SK-N-SH treated with all-trans-retinoic acid at 6 μM for 48 hours (cell line): ENCODE data around the gene SUPT3H.

Source experiments
- ATAC-seq: fragments of 200-7000 bp; cut with Tn5 transposase; 3 replicates; pipeline ENCODE4 v1.9.1; 2020; ENCODE audit warnings: mild to moderate bottlenecking, moderate library complexity
- BACH2 ChIP-seq: fragments of 250-450 bp; sonication (Bioruptor Pico); IDR thresholded peaks from 2 replicates; pipeline ENCODE4 v1.9.0; 2021; ENCODE audit warnings: mild to moderate bottlenecking, borderline replicate concordance
- CSDC2 ChIP-seq: fragments of 250-450 bp; sonication (Bioruptor Pico); IDR thresholded peaks from 2 replicates; pipeline ENCODE4 v1.5.0; 2020; ENCODE audit warnings: mild to moderate bottlenecking, moderate library complexity
- ESRRG ChIP-seq: fragments of 250-450 bp; sonication (Bioruptor Pico); IDR thresholded peaks from 2 replicates; pipeline ENCODE4 v1.6.1; 2021; ENCODE audit warnings: mild to moderate bottlenecking
- GLIS3 ChIP-seq: fragments of 250-450 bp; sonication (Bioruptor Pico); IDR thresholded peaks from 2 replicates; pipeline ENCODE4 v1.5.0; 2020; ENCODE audit warnings: mild to moderate bottlenecking, moderate library complexity
- ISL1 ChIP-seq: fragments of 250-450 bp; sonication (Bioruptor Pico); IDR thresholded peaks from 2 replicates; pipeline ENCODE4 v2.1.2; 2022; ENCODE audit warnings: mild to moderate bottlenecking, moderate library complexity
- PPARA ChIP-seq: fragments of 250-450 bp; sonication (Bioruptor Pico); IDR thresholded peaks from 2 replicates; pipeline ENCODE4 v1.5.0; 2020; ENCODE audit warnings: mild to moderate bottlenecking, borderline replicate concordance
- RARB ChIP-seq: fragments of 250-450 bp; sonication (Bioruptor Pico); IDR thresholded peaks from 2 replicates; pipeline ENCODE4 v1.8.0; 2021; ENCODE audit warnings: mild to moderate bottlenecking, moderate library complexity
- TCF4 ChIP-seq: fragments of 250-450 bp; sonication (Bioruptor Pico); IDR thresholded peaks from 2 replicates; pipeline ENCODE4 v1.8.0; 2021; ENCODE audit warnings: mild to moderate bottlenecking, moderate library complexity, borderline replicate concordance
- TOX ChIP-seq: fragments of 250-450 bp; sonication (Bioruptor Pico); IDR thresholded peaks from 2 replicates; pipeline ENCODE4 v1.8.0; 2021; ENCODE audit warnings: mild to moderate bottlenecking, moderate library complexity, borderline replicate concordance
- ZC3H10 ChIP-seq: fragments of 250-450 bp; sonication (Bioruptor Pico); IDR thresholded peaks from 2 replicates; pipeline ENCODE4 v1.5.1; 2021; ENCODE audit warnings: mild to moderate bottlenecking, moderate library complexity
- ZFP3 ChIP-seq: fragments of 250-450 bp; sonication (Bioruptor Pico); IDR thresholded peaks from 2 replicates; pipeline ENCODE4 v1.5.0; 2020; ENCODE audit warnings: mild to moderate bottlenecking, moderate library complexity
- ZFP30 ChIP-seq: fragments of 450-650 bp; formaldehyde crosslinking; IDR thresholded peaks from 2 replicates; pipeline ENCODE4 v1.5.0; 2022; ENCODE audit warnings: mild to moderate bottlenecking, moderate library complexity
- ZNF70 ChIP-seq: fragments of 450-650 bp; formaldehyde crosslinking; IDR thresholded peaks from 2 replicates; pipeline ENCODE4 v1.5.0; 2020; ENCODE audit warnings: mild to moderate bottlenecking, moderate library complexity
- ZNF8 ChIP-seq: fragments of 450-650 bp; formaldehyde crosslinking; IDR thresholded peaks from 2 replicates; pipeline ENCODE4 v1.5.0; 2020; ENCODE audit warnings: mild to moderate bottlenecking, moderate library complexity
- TF ChIP-seq, protein P1 (sequence below): fragments of 250-450 bp; sonication (Bioruptor Pico); IDR thresholded peaks from 2 replicates; pipeline ENCODE4 v1.5.1; 2021; ENCODE audit warnings: mild to moderate bottlenecking, moderate library complexity
- TF ChIP-seq, protein P2 (sequence below): fragments of 250-450 bp; sonication (Bioruptor Pico); IDR thresholded peaks from 2 replicates; pipeline ENCODE4 v1.8.0; 2020; ENCODE audit warnings: mild to moderate bottlenecking, moderate library complexity, borderline replicate concordance
- TF ChIP-seq, protein P3 (sequence below): fragments of 250-450 bp; sonication (Bioruptor Pico); IDR thresholded peaks from 2 replicates; pipeline ENCODE4 v1.8.0; 2021; ENCODE audit warnings: low read depth, mild to moderate bottlenecking, moderate library complexity, borderline replicate concordance
- TF ChIP-seq, protein P4 (sequence below): fragments of 250-450 bp; sonication (Bioruptor Pico); IDR thresholded peaks from 2 replicates; pipeline ENCODE4 v1.5.0; 2020; ENCODE audit warnings: mild to moderate bottlenecking, moderate library complexity

SUPT3H gene

DNA sequence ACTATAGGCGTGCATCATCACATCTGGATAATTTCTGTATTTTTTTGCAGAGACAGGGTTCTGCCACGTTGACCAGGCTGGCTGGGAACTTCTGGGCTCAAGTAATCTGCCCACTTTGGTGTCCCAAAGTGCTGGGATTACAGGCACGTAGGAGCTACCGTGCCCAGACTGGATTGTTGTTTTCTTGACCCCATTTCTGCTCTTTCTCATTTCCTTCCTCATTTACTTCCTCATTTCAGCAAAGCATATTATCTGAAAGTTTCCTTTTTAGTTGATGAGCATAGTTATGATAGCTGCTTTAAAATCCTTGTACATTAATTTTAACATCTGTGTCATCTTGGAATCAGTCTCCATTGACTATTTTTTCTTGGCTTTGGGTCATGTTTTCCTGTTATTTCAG, 350.6 kb downstream of the SUPT3H start (continued):
- no peak for TF ChIP-seq ZFP3 (CRISPR knock-in tag)
- TF ChIP-seq, protein P1, sequence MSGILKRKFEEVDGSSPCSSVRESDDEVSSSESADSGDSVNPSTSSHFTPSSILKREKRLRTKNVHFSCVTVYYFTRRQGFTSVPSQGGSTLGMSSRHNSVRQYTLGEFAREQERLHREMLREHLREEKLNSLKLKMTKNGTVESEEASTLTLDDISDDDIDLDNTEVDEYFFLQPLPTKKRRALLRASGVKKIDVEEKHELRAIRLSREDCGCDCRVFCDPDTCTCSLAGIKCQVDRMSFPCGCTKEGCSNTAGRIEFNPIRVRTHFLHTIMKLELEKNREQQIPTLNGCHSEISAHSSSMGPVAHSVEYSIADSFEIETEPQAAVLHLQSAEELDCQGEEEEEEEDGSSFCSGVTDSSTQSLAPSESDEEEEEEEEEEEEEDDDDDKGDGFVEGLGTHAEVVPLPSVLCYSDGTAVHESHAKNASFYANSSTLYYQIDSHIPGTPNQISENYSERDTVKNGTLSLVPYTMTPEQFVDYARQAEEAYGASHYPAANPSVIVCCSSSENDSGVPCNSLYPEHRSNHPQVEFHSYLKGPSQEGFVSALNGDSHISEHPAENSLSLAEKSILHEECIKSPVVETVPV: no peak
- TF ChIP-seq, all 23 proteins: peak for 0

DNA sequence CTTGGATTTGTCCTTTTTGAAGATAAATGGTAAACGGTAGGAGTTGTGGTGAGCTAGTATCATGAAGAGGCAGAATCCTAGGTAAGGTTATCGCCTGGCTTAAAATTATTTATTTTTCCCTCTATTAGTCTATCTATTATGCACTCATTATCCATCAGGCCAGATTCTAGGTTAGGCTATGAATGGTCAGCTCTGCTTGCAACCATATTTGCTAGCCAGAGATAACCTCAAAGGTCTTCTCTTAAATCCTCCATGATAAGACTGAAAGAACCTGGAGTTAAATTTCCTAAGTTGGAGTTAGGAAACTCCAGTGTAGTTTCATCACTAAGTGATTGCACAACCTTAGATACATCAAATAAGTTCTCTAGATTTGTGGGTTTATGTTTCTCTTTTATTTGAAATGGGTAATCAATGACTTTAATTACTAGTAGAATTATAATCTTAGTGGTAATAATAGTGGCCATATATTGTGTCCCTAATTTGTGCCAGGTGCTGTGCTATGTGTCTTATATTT, 351.7 kb downstream of the SUPT3H start:
- no peak for ATAC-seq
- TF ChIP-seq ISL1: no peak
- no peak for TF ChIP-seq ZNF70
- TF ChIP-seq PPARA (CRISPR knock-in tag): no peak
- TF ChIP-seq, protein P2, sequence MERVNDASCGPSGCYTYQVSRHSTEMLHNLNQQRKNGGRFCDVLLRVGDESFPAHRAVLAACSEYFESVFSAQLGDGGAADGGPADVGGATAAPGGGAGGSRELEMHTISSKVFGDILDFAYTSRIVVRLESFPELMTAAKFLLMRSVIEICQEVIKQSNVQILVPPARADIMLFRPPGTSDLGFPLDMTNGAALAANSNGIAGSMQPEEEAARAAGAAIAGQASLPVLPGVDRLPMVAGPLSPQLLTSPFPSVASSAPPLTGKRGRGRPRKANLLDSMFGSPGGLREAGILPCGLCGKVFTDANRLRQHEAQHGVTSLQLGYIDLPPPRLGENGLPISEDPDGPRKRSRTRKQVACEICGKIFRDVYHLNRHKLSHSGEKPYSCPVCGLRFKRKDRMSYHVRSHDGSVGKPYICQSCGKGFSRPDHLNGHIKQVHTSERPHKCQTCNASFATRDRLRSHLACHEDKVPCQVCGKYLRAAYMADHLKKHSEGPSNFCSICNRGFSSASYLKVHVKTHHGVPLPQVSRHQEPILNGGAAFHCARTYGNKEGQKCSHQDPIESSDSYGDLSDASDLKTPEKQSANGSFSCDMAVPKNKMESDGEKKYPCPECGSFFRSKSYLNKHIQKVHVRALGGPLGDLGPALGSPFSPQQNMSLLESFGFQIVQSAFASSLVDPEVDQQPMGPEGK (CRISPR knock-in tag): no peak
- TF ChIP-seq, protein P3, sequence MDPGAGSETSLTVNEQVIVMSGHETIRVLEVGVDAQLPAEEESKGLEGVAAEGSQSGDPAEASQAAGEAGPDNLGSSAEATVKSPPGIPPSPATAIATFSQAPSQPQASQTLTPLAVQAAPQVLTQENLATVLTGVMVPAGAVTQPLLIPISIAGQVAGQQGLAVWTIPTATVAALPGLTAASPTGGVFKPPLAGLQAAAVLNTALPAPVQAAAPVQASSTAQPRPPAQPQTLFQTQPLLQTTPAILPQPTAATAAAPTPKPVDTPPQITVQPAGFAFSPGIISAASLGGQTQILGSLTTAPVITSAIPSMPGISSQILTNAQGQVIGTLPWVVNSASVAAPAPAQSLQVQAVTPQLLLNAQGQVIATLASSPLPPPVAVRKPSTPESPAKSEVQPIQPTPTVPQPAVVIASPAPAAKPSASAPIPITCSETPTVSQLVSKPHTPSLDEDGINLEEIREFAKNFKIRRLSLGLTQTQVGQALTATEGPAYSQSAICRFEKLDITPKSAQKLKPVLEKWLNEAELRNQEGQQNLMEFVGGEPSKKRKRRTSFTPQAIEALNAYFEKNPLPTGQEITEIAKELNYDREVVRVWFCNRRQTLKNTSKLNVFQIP (CRISPR knock-in tag): no peak
- no peak for TF ChIP-seq ZNF8
- no peak for TF ChIP-seq ZC3H10 (CRISPR knock-in tag)
- no peak for TF ChIP-seq ZFP3 (CRISPR knock-in tag)
- no peak for TF ChIP-seq CSDC2 (CRISPR knock-in tag)

DNA sequence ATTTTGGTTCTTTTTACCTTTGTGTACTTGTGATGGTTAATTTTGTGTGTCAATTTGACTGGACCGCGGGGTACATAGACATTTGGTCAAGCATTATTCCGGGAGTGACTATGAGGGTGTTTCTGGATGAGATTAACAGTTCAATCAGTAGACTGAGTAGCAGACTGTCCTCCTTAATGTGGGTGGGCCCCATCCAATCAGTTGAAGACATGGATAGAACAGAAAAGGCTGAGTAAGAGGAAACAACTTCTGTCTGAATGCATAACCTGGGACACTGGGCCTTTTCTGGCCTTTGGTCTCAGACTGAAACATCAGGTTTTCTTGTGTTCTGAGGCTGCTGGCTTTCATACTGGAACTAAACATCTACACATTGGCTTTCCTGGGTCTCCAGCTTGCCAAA, 353.1 kb downstream of the SUPT3H start:
- no peak for ATAC-seq
- no peak for TF ChIP-seq TCF4 (CRISPR knock-in tag)
- no peak for TF ChIP-seq RARB (CRISPR knock-in tag)
- no peak for TF ChIP-seq ZNF70
- TF ChIP-seq GLIS3 (CRISPR knock-in tag): no peak
- TF ChIP-seq, protein P4, sequence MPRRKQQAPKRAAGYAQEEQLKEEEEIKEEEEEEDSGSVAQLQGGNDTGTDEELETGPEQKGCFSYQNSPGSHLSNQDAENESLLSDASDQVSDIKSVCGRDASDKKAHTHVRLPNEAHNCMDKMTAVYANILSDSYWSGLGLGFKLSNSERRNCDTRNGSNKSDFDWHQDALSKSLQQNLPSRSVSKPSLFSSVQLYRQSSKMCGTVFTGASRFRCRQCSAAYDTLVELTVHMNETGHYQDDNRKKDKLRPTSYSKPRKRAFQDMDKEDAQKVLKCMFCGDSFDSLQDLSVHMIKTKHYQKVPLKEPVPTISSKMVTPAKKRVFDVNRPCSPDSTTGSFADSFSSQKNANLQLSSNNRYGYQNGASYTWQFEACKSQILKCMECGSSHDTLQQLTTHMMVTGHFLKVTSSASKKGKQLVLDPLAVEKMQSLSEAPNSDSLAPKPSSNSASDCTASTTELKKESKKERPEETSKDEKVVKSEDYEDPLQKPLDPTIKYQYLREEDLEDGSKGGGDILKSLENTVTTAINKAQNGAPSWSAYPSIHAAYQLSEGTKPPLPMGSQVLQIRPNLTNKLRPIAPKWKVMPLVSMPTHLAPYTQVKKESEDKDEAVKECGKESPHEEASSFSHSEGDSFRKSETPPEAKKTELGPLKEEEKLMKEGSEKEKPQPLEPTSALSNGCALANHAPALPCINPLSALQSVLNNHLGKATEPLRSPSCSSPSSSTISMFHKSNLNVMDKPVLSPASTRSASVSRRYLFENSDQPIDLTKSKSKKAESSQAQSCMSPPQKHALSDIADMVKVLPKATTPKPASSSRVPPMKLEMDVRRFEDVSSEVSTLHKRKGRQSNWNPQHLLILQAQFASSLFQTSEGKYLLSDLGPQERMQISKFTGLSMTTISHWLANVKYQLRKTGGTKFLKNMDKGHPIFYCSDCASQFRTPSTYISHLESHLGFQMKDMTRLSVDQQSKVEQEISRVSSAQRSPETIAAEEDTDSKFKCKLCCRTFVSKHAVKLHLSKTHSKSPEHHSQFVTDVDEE (CRISPR knock-in tag): no peak
- no peak for TF ChIP-seq BACH2 (CRISPR knock-in tag)
- TF ChIP-seq, protein P2 (CRISPR knock-in tag): no peak
- TF ChIP-seq, protein P1: no peak
- no peak for TF ChIP-seq ESRRG (CRISPR knock-in tag)
- no peak for TF ChIP-seq ZFP30 (CRISPR knock-in tag)
- TF ChIP-seq TOX (CRISPR knock-in tag): no peak
- TF ChIP-seq ZC3H10 (CRISPR knock-in tag): no peak
